NOMO-1 (cell line): ENCODE data around the gene WDR33.

Source experiments
- DNase-seq, 2 experiments: peaks; one replicate each; lab custom pipeline; 2025; ENCODE audit not compliant: unreplicated experiment in 2 of 2; lab: John Stamatoyannopoulos, UW

WDR33 gene

DNA sequence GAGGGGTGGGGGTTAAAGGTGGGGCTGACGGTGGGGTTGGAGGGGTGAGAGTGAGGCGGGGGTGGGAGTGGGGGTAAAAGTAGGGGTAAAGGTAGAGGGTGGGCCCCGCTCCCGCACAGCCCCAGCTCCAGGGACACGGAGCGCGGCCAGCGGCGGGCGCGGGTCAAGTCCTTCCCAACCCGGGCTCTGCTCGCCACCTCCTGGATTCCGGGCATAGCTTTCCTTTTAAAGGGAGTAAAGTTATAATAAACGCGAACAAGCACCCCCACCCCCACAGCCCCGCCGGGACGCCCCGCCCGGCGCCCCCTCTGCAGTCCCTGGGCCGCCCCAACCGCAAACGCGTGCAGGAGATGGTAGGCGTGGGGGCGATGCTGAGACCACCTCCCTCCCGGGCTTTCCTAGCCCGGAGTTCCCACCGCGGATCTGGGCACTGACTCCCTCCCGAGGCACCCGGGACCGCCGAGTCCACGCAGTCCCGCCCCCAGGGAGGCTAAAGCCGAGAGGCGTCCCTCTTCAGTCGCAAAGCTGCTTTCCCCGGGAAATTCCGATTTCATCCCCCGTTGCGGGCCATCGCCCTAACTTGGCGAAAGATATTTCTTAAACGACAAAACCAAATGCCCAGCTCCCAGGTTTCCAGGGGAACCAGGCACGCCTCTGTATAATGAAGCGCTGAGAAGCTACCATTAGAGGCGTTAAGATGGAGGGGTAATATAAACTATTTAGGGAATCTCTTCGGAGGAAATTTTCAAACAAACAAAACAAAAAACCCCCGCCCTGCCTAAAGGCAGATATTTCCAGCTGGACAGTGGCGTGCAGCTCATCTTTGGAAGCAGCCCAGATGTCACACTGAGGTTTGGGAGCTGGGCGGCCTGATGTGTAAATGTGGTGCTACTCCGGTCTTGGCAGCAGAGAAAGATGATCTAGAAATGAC is 135.4 kb downstream of the WDR33 start, which contains the start of gene LIMS2:
Gene LIMS2 (minus strand): TSS at position 200 of the 931 bp plus-strand sequence. CDS start 506 bp downstream, outside the sequence.
- no peak for DNase-seq

- no peak for DNase-seq
Measured at GRCh38 chr2:127674241-127675209, 136.4 kb downstream of the WDR33 start.

DNA sequence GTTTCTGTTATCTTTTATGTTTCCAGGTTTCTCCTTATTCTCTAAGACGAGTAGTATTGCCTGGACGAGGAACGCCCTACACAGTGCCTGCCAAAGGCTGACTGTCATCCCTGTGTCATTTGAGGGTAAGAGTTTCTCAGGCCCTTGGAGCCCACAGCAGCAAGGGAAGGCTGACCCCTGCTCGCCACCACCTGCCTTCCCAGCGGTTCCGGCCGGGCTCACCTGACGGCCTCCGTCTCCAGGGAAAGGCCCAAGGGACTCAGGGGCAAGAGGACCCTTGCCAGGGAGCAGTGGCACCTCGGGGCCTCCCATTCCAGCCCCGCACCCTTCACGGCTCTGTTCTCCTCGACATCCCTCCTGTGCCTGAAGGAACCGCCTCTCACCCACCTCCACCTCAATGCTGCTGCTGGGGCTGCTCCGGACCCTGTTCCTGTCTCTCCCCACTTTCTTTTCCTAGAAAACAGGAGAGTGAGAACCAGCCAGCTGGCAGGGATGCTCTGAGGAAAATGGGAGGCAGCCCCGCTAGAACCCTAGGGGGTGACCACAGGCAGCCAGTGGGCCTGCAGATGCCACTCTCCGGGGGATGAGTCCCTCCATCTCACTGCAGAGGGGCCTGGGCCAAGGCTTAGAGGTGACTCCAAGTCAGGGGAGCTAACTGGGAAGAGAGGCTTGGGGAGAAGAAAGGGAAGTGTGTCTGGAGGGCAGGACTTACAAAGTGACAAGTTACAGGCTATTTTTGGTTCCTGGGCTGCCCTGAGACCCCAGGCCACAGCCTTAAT is 137.5 kb downstream of the WDR33 start:
- DNase-seq, result no peak

- DNase-seq, result no peak
Measured at GRCh38 chr2:127672341-127673224, 138.4 kb downstream of the WDR33 start.

GRCh38 chr2:127671557-127672302 is 139.2 kb downstream of the WDR33 start:
- DNase-seq, result no peak

DNA sequence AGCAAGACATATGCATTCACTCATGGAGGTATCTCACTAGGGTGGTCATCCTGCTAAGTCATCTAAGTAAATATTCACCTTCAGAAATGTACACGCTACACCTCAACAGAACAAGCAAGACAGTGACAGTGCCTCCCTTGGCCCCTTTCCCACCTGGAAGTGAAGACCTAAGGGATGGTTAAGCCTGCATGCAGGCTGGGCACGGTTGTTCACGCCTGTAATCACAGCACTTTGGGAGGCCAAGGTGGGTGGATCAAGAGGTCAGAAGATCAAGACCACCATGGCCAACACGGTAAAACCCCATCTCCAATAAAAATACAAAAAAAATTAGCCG is 140.0 kb downstream of the WDR33 start:
- no peak for DNase-seq

DNA sequence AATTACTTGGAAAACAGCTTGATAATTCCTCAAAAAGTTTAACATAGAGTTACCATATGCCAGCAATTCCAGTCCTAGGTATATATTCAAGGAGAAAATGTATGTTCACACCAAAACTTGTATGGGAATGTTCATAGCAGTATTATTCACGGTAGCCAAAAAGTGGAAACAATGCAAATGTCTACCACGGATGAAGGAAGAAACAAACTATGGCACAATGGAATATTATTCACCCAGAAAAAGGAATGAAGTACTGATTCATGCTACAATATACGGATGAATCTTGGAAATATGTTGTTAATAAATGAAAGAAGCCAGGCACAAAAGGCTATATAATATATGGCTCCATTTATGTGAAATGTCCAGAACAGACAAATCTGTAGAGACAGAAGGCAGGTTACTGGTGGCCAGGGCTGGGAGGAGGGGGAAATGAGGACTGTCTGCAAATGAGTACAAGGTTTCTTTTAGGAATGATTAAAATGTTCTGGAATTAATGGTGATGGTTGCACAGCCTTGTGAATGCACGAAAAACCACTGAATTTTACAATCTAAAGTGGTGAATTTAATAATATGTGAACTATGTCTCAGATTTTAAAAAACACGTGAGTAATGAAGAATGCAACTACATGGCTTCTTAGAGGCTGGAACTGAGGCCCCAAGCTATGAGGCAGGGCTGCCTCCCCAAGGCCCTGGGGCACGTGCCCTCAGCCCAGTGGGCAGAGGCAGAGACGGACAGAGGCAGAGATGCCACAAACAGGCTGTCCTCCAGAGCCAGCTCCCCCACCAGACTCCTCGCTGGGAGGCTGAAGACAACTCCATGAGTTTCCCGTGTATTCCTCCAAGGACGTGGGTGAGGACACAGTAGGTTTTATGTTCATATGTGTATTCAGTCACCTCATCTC is 140.7 kb downstream of the WDR33 start:
- DNase-seq, result no peak

DNA sequence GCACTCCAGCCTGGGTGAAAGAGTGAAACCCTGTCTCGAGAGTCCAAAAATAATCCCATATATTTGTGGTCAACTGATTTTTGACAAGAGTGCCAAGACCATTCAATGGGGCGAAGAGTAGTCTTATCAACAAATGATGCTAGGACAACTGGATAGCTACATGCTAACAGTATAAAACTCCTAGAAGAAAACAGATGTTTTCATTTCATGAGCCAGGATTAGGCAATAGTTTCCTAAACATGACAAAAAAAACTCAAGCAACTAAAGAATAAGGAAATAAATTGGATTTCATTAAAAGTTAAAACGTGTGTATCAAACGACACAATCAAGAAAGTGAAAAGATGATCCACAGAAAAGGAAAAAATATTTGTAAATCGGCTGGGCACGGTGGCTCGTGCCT is 141.9 kb downstream of the WDR33 start:
- DNase-seq, result no peak

GRCh38 chr2:127665267-127665893 is 145.6 kb downstream of the WDR33 start:
- no peak for DNase-seq

- no peak for DNase-seq
Measured at GRCh38 chr2:127664895-127665225, 146.1 kb downstream of the WDR33 start.

GRCh38 chr2:127664065-127664894 is 146.7 kb downstream of the WDR33 start:
- DNase-seq, result no peak

- no peak for DNase-seq
Measured at GRCh38 chr2:127663566-127664064, 147.4 kb downstream of the WDR33 start.

DNA sequence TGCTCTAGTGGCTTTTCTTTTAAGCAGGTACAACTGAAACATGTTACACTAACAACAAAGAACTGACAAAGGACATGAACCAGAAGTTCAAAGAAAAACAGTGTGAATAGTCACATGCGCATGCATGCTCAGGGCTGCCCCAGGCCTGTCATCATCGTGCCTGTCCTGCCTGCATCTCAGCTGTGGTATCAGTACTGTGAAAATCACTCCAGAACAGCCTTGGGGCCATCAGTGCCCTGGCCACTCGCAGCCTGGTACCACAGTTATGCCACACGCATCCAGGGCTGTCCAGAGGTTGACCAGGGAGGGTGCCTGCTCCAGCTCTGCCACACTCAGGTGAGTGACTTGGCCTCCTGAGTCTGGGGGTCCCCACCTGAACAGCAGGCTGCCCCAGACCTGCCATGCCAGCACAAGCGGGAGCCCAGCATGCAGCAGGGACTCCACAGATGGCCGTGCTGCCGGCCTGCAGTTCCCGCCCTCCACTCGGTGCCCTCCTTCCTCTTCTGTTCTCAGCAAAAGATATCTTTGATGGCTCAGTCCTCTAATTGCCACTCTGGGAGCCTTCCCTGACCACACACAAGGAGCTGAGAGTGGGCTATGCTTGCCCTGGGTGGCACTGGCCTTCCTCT is 147.9 kb downstream of the WDR33 start:
- DNase-seq, result no peak

GRCh38 chr2:127661949-127662510 is 148.9 kb downstream of the WDR33 start:
- no peak for DNase-seq

DNA sequence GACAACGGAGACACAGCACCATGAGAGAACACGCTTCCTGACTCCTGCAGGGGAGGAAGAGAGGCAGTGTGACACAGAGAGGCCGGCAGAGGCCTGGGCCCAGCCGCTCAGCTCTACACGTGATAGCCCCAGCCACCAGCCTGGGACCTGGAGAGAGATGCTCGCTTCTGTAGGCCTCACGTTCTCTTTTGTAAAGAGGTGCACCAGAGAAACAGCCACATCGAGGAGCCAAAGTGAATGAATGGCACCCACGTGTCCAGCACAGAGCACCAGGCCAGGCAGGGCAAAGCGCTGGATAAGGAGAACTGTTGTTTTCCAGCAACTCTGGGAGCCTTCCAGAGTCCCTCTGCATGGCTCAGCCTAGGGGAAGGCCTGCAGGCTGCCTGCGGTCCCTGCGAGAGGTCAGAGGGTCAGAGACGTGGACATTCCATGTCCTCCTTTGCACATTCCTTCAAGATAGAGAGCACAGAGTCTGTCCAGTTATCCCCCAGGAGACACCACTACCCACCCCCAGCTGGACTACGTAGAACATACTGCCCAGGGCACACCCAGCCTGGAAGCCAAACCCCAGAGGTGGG is 149.8 kb downstream of the WDR33 start:
- no peak for DNase-seq

GRCh38 chr2:127660291-127660578 is 150.7 kb downstream of the WDR33 start:
- DNase-seq, result no peak
